Mesendoderm (in vitro differentiated cells): ENCODE data around the gene ATP1A1.

Experiments
- DNase-seq: peaks from one replicate; pipeline ENCODE4 v3.0.0; 2013
- H2AK5ac ChIP-seq: 2 replicates; pipeline ENCODE4 v1.6.1; 2013; ENCODE audit warnings: low read length, inconsistent platforms
- H2BK120ac ChIP-seq: 2 replicates; pipeline ENCODE4 v1.6.1; 2013; ENCODE audit warnings: low read depth, mild to moderate bottlenecking, low read length, moderate library complexity, mixed read lengths
- H2BK15ac ChIP-seq: replicated peaks from 2 replicates; pipeline ENCODE4 v1.6.1; 2013; ENCODE audit warnings: low read depth, mild to moderate bottlenecking, moderate library complexity
- H2BK5ac ChIP-seq: 2 replicates; pipeline ENCODE4 v1.6.1; 2013; ENCODE audit warnings: low read length, inconsistent platforms
- H3K18ac ChIP-seq: 2 replicates; pipeline ENCODE4 v1.6.1; 2013; ENCODE audit warnings: mild to moderate bottlenecking, low read length, mixed read lengths
- H3K23ac ChIP-seq: one replicate; pipeline ENCODE4 v1.6.1; 2013; ENCODE audit warnings: low read length
- H3K27ac ChIP-seq: 2 replicates; pipeline ENCODE4 v1.5.1; 2013; ENCODE audit warnings: low read depth, mild to moderate bottlenecking, inconsistent platforms, low read length, moderate library complexity
- H3K27me3 ChIP-seq: 2 replicates; pipeline ENCODE4 v1.6.1; 2013; ENCODE audit warnings: low read length, control low read depth, mild to moderate bottlenecking, inconsistent platforms; ENCODE audit not compliant: insufficient read depth, poor library complexity
- H3K36me3 ChIP-seq: 2 replicates; pipeline ENCODE4 v1.6.1; 2013; ENCODE audit warnings: low read length, inconsistent platforms; ENCODE audit not compliant: control insufficient read depth, insufficient read depth
- H3K4ac ChIP-seq: one replicate; pipeline ENCODE4 v1.6.1; 2013; ENCODE audit warnings: low read depth, mild to moderate bottlenecking, low read length, moderate library complexity
- H3K4me1 ChIP-seq: 2 replicates; pipeline ENCODE4 v1.6.1; 2013; ENCODE audit warnings: low read depth, low read length, inconsistent platforms; ENCODE audit not compliant: control insufficient read depth
- H3K4me2 ChIP-seq: 2 replicates; pipeline ENCODE4 v1.6.1; 2013; ENCODE audit warnings: low read length
- H3K4me3 ChIP-seq: 2 replicates; pipeline ENCODE4 v1.5.1; 2013; ENCODE audit warnings: mild to moderate bottlenecking, low read length
- H3K56ac ChIP-seq: one replicate; pipeline ENCODE4 v1.6.1; 2013; ENCODE audit warnings: low read length
- H3K79me1 ChIP-seq: 2 replicates; pipeline ENCODE4 v1.6.1; 2013; ENCODE audit warnings: low read length, inconsistent platforms
- H3K79me2 ChIP-seq: 2 replicates; pipeline ENCODE4 v1.6.1; 2013; ENCODE audit warnings: mild to moderate bottlenecking, low read length; ENCODE audit not compliant: control insufficient read depth, insufficient read depth
- H3K9ac ChIP-seq: 2 replicates; pipeline ENCODE4 v1.6.1; 2013; ENCODE audit warnings: low read length, inconsistent platforms
- H4K5ac ChIP-seq: one replicate; pipeline ENCODE4 v1.6.1; 2013; ENCODE audit warnings: low read length
- H4K8ac ChIP-seq: one replicate; pipeline ENCODE4 v1.6.1; 2013; ENCODE audit warnings: low read depth, mild to moderate bottlenecking, control low read depth, low read length, moderate library complexity
- WGBS: extraction: QIAGEN DNeasy Blood & Tissue Kit; methylation state at CpG from one replicate; pipeline ENCODE4 v1.1.7; 2013; ENCODE audit warnings: low lambda C conversion rate, missing lambda C conversion rate; ENCODE audit not compliant: insufficient coverage; ENCODE audit errors: extremely low coverage; 5-methylcytosine and 5-hydroxymethylcytosine counted together

The ATP1A1 gene

GRCh38 chr1:116424438-116424837, 51.4 kb downstream of the ATP1A1 start:
- no peak overlapping the region for H2BK15ac ChIP-seq
- no peak overlapping the region for H2BK5ac ChIP-seq
- H3K23ac ChIP-seq, result no peak overlapping the region
- H3K4ac ChIP-seq, result no peak overlapping the region
- no peaks in the 10 kb centered on the region for H3K36me3 ChIP-seq
- no peaks in the 10 kb centered on the region for H3K79me1 ChIP-seq
- no CpG with 5 or more reads among the region's 5 CpGs for WGBS
- no peaks in the 10 kb centered on the region for H3K79me2 ChIP-seq
- no peak overlapping the region for H3K4me2 ChIP-seq
- no peak overlapping the region for H2AK5ac ChIP-seq
- peaks cover 8% of the 10 kb centered on the region for H3K4me1 ChIP-seq
- no peak overlapping the region for H3K4me3 ChIP-seq
- no peak overlapping the region for H3K56ac ChIP-seq
- H4K5ac ChIP-seq, result no peak overlapping the region
- no peak overlapping the region for H3K27ac ChIP-seq
- H3K9ac ChIP-seq, result no peak overlapping the region
- H3K18ac ChIP-seq, result no peak overlapping the region
- H3K27me3 ChIP-seq, result no peaks in the 10 kb centered on the region
- no peak overlapping the region for H4K8ac ChIP-seq
- H2BK120ac ChIP-seq, result no peak overlapping the region
- no peak for DNase-seq

- no peak overlapping the region for H3K4me2 ChIP-seq
- H3K79me2 ChIP-seq, result no peaks in the 10 kb centered on the region
- H3K4ac ChIP-seq, result no peak overlapping the region
- H2BK120ac ChIP-seq, result no peak overlapping the region
- H3K4me3 ChIP-seq, result no peak overlapping the region
- no peak overlapping the region for H2AK5ac ChIP-seq
- WGBS, result no CpG with 5 or more reads among the region's 1 CpG
- H3K4me1 ChIP-seq, result peaks cover 8% of the 10 kb centered on the region
- no peak overlapping the region for H3K18ac ChIP-seq
- no peak overlapping the region for H3K56ac ChIP-seq
- no peak overlapping the region for H4K5ac ChIP-seq
- H3K36me3 ChIP-seq, result no peaks in the 10 kb centered on the region
- no peak overlapping the region for H3K9ac ChIP-seq
- no peak overlapping the region for H2BK15ac ChIP-seq
- no peak overlapping the region for H3K27ac ChIP-seq
- no peaks in the 10 kb centered on the region for H3K27me3 ChIP-seq
- H3K23ac ChIP-seq, result no peak overlapping the region
- no peak for DNase-seq
- no peak overlapping the region for H2BK5ac ChIP-seq
- no peak overlapping the region for H4K8ac ChIP-seq
- no peaks in the 10 kb centered on the region for H3K79me1 ChIP-seq
These were observed 51.8 kb downstream of the ATP1A1 start for GRCh38 chr1:116424863-116425262.

- Histone ChIP-seq H2AK5ac (no peak overlapping the region), H3K4ac (no peak overlapping the region), H2BK120ac (no peak overlapping the region), H3K27ac (no peak overlapping the region), H2BK15ac (no peak overlapping the region), H3K27me3 (no peaks in the 10 kb centered on the region), H3K79me2 (no peaks in the 10 kb centered on the region), H3K18ac (no peak overlapping the region), H3K23ac (no peak overlapping the region), H3K4me2 (no peak overlapping the region), H2BK5ac (no peak overlapping the region), H4K5ac (no peak overlapping the region), H3K56ac (no peak overlapping the region), H3K36me3 (no peaks in the 10 kb centered on the region), H4K8ac (no peak overlapping the region), H3K79me1 (no peaks in the 10 kb centered on the region), H3K4me3 (no peak overlapping the region), H3K9ac (no peak overlapping the region), H3K4me1 (peaks cover 3% of the 10 kb centered on the region)
- no peak for DNase-seq
- WGBS, result no CpG with 5 or more reads among the region's 5 CpGs
These were observed 52.9 kb downstream of the ATP1A1 start for GRCh38 chr1:116425987-116426386.

GRCh38 chr1:116426401-116426800, 53.4 kb downstream of the ATP1A1 start:
- Histone ChIP-seq H2BK5ac (no peak overlapping the region), H3K27ac (no peak overlapping the region), H3K79me1 (no peaks in the 10 kb centered on the region), H3K56ac (no peak overlapping the region), H2AK5ac (no peak overlapping the region), H3K4ac (no peak overlapping the region), H4K8ac (no peak overlapping the region), H3K9ac (no peak overlapping the region), H3K27me3 (no peaks in the 10 kb centered on the region), H3K4me3 (no peak overlapping the region), H3K36me3 (no peaks in the 10 kb centered on the region), H3K79me2 (no peaks in the 10 kb centered on the region), H3K18ac (no peak overlapping the region), H3K4me1 (no peaks in the 10 kb centered on the region), H2BK120ac (no peak overlapping the region), H4K5ac (no peak overlapping the region), H2BK15ac (no peak overlapping the region), H3K23ac (no peak overlapping the region), H3K4me2 (no peak overlapping the region)
- no CpG with 5 or more reads among the region's 9 CpGs for WGBS
- DNase-seq, result no peak

- Histone ChIP-seq H3K18ac (no peak overlapping the region), H2BK120ac (no peak overlapping the region), H3K27ac (no peak overlapping the region), H3K56ac (no peak overlapping the region), H3K4me1 (peaks cover 6% of the 10 kb centered on the region), H2BK5ac (no peak overlapping the region), H2BK15ac (no peak overlapping the region), H3K4ac (no peak overlapping the region), H3K4me3 (no peak overlapping the region), H3K79me2 (no peaks in the 10 kb centered on the region), H3K23ac (no peak overlapping the region), H3K27me3 (no peaks in the 10 kb centered on the region), H3K4me2 (no peak overlapping the region), H3K36me3 (no peaks in the 10 kb centered on the region), H4K5ac (no peak overlapping the region), H3K9ac (no peak overlapping the region), H3K79me1 (no peaks in the 10 kb centered on the region), H4K8ac (no peak overlapping the region), H2AK5ac (no peak overlapping the region)
- no peak for DNase-seq
- no CpG with 5 or more reads among the region's 6 CpGs for WGBS
These were observed 55.5 kb downstream of the ATP1A1 start for GRCh38 chr1:116428576-116428975.

- DNase-seq, result no peak
- Histone ChIP-seq H3K23ac (no peak overlapping the region), H3K79me1 (no peaks in the 10 kb centered on the region), H2AK5ac (no peak overlapping the region), H4K8ac (no peak overlapping the region), H3K79me2 (no peaks in the 10 kb centered on the region), H3K4me1 (peaks cover 6% of the 10 kb centered on the region), H3K56ac (no peak overlapping the region), H2BK15ac (no peak overlapping the region), H2BK5ac (no peak overlapping the region), H3K27me3 (no peaks in the 10 kb centered on the region), H3K36me3 (no peaks in the 10 kb centered on the region), H3K27ac (no peak overlapping the region), H3K18ac (no peak overlapping the region), H3K9ac (no peak overlapping the region), H3K4me2 (no peak overlapping the region), H3K4me3 (no peak overlapping the region), H3K4ac (no peak overlapping the region), H2BK120ac (no peak overlapping the region), H4K5ac (no peak overlapping the region)
- WGBS, result no CpG with 5 or more reads among the region's 2 CpGs
These were observed 56.9 kb downstream of the ATP1A1 start for GRCh38 chr1:116429821-116430374.
